ENCODE data around the gene RTCA.
"Not testable (repeated sequence)": the region's sequence is repeated elsewhere in the genome, so short reads cannot be mapped to it uniquely, and the experiment has no call there.

RTCA gene

GRCh38 chr1:100332331-100332730 is 66.3 kb downstream of the RTCA start:
- H3K4me3 ChIP-seq (ENCODE audit: low read depth, low read length), result no peak overlapping the region
- no peak for TF ChIP-seq CTCF (IDR thresholded peaks at IDR 0.05; ENCODE audit: borderline replicate concordance, insufficient read depth, low read depth, low read length)

GRCh38 chr1:100335436-100335835 is 69.4 kb downstream of the RTCA start:
- TF ChIP-seq CTCF (IDR thresholded peaks at IDR 0.05; ENCODE audit: borderline replicate concordance, insufficient read depth, low read depth, low read length), result no peak
- H3K4me3 ChIP-seq (ENCODE audit: low read depth, low read length), result no peak overlapping the region

- not testable (repeated sequence) for H3K4me3 ChIP-seq (ENCODE audit: low read depth, low read length)
Measured at GRCh38 chr1:100337878-100338277, 71.9 kb downstream of the RTCA start.

- H3K4me3 ChIP-seq (ENCODE audit: low read depth, low read length), result not testable (repeated sequence)
Measured at GRCh38 chr1:100339735-100340134, 73.7 kb downstream of the RTCA start.

- H3K4me3 ChIP-seq (ENCODE audit: low read depth, low read length), result no peak overlapping the region
- TF ChIP-seq CTCF (IDR thresholded peaks at IDR 0.05; ENCODE audit: borderline replicate concordance, insufficient read depth, low read depth, low read length), result no peak
Measured at GRCh38 chr1:100340494-100340893, 74.5 kb downstream of the RTCA start.

- H3K4me3 ChIP-seq (ENCODE audit: low read depth, low read length), result no peak overlapping the region
- TF ChIP-seq CTCF (IDR thresholded peaks at IDR 0.05; ENCODE audit: borderline replicate concordance, insufficient read depth, low read depth, low read length), result no peak
Measured at GRCh38 chr1:100342348-100342747, 76.3 kb downstream of the RTCA start.
